GM19043 (cell line): ENCODE data around the gene MAP4K5.

Source experiments
- ATAC-seq: cut with Tn5 transposase; IDR thresholded peaks from one replicate; pipeline ENCODE4 v1.9.1; 2021; ENCODE audit warnings: low read depth; ENCODE audit not compliant: unreplicated experiment

Gene MAP4K5

GRCh38 chr14:50377550-50378085 is 154.8 kb downstream of the MAP4K5 start:
- no peak for ATAC-seq

GRCh38 chr14:50375760-50376159 is 156.6 kb downstream of the MAP4K5 start:
- no peak for ATAC-seq

- ATAC-seq: no peak
Observed at GRCh38 chr14:50373959-50374358, 158.4 kb downstream of the MAP4K5 start.

GRCh38 chr14:50371546-50371945 is 160.8 kb downstream of the MAP4K5 start:
- no peak for ATAC-seq
